Brain pericyte (primary cell): ENCODE measurements around the gene DRG1.
"Not testable (repeated sequence)": the region's sequence is repeated elsewhere in the genome, so short reads cannot be mapped to it uniquely, and the experiment has no call there.

Experiments
- DNase-seq: peaks from one replicate; pipeline ENCODE4 v3.0.0-alpha.2; 2012; ENCODE audit warnings: low read depth, low spot score

DRG1 gene

DNA sequence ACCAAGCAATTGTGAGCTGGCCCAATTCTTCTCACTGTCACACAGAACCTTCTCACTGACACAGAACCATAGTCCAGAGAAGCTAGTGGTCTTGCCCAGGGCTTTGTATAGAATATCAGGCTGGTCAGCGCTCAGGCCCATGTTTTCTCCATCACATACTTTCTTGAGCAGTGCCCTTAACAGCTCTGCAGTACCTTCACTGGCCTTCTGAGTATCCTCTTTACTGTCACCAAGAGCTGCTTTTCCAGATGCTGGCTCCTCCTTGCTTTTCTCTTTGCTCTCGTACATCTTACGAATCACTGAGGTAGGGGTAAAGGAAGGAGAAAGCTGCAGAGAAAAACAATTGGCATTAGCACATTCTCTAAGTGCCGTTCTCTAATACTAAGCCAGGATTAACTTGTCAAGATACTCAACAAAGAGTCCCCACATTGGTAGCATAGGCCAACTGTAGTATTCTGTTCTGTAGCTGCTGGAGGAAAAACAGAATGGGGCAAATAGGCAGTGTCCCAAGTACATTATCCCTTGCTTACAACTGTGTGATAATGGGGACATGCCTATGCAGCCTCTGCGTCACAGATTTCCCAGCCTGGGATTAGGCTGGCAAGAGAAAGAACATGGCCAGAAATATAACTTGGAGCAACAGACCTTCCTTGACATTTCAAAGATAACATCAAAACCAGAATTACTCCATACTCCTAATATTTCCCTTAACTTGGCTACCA is 43.5 kb downstream of the DRG1 start:
- no peak for DNase-seq

DNA sequence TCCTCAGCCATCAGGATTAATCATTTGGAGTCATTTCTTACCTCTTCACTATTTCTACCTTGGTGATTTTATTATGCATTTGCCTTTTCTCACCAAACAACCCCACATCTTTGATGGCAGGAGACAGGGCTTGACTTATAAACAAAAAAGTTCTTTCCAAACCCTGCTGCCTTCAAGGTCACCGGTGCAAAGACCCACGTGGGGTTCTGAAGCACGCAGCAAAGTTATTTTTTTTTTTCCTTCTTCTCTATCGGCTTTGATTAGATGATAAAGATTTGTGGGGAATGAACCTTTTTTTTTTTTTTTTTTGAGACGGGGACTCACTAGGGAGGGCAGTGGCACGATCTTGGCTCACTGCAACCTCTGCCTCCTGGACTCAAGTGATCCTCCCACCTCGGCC is 44.1 kb downstream of the DRG1 start:
- no peak for DNase-seq

DNA sequence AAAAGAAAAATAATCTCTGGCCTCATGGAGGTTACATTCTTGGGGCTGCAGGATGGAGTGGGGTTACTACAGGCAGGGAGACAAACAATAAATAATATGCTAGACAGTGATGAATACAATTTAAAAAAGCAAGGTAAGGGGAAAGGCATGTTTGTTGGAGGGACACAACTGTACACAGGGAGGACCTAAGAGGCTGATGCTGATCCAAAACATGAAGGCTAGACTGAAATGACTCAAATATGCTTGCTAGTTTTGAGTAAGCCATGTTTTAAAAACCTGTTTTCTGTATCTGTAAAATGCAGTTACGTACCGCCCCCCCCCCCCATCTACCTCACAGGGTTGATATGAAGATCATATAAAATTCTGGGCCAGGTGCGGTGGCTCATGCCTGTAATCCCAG is 46.2 kb downstream of the DRG1 start:
- DNase-seq: no peak

DNA sequence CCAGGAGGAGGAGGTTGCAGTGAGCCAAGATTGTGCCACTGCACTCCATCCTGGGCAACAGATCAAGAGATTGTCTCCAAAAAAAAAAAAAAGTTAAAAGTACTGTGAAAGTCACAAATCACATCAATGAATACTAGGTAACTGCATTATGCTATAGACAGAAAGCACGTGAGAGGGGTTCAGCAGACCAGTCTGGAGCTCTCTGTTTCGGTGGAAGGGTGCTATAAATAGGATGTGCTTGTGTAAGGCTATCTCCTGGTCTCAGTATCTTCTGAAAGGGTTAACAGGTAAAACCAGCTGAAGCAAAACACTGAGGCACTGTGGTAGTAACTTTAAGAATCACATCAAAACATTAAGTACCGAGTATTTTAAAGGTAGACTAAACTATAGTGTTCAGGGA is 46.8 kb downstream of the DRG1 start:
- DNase-seq: no peak

DNA sequence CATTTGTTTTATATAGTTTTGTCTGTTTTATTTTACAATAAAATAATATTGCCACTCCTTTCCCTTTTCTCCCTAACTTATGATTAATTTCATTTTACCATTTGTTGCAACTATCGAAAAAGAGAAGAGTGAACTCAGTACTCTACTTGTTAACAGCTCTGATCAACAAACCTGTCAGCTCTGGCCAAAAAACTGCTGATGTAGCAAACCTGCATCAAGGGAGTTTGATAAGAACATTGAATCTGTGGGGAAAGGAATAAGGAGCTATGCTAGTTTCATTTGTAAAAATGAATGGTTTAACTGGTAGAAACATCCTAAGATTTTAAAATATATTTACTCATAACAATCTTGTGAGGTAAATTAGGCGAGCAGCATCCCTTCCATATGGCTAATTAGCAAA is 47.4 kb downstream of the DRG1 start:
- no peak for DNase-seq

DNA sequence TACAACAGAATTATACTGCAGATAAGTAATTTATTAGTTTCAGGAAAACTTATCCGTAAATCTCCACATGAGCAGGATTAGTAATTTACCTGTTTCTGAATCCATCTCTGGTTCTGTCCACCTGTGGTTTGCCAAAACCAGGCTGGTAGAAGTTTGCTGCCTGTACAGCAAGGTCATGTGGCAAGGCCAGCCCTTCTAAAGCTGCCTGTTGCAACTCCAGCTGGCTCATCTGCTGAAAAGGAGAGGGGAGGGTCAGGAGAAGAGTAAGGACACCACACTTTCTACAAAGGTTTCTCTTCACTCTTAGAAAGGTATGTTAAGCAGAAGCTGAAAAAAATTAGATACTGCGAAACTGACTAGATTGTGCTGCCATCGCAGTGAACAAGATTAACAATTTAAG is 47.9 kb downstream of the DRG1 start:
- DNase-seq: no peak

DNA sequence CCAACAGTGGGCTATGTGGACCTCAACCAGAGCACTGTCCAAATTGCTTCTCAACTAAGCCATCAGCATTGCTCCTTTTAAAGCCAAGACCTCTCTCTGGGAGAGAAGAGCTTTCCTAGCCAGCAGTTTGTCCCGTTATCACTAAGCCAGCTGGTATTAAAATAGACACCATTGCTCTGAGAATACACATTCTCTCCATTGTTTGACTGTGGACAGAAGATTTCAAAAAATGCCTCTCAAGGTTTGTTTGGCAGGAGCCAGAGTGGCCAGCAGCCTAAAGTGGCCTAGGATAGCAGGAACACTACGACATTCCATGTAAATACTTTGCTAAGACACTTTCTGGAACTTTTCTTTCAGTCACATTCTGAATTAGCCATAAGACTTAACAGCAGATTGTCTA is 49.0 kb downstream of the DRG1 start:
- DNase-seq: no peak

DNA sequence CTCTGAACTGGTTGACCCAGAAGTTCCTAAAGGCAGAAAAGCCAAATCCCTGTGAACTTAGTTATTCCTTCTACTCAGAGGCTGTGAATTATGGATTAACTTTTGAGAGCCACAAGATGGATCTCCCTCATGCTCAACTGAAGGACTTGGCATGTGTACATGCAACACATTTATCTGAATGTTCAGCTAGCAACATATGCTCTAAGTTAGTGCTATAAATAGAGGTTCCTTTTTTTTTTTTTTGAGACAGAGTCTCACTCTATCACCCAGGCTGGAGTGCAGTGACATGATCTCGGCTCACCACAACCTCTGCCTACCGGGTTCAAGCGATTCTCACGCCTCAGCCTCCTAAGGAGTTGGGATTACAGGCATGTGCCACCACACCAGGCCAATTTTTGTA is 50.1 kb downstream of the DRG1 start:
- no peak for DNase-seq

DNA sequence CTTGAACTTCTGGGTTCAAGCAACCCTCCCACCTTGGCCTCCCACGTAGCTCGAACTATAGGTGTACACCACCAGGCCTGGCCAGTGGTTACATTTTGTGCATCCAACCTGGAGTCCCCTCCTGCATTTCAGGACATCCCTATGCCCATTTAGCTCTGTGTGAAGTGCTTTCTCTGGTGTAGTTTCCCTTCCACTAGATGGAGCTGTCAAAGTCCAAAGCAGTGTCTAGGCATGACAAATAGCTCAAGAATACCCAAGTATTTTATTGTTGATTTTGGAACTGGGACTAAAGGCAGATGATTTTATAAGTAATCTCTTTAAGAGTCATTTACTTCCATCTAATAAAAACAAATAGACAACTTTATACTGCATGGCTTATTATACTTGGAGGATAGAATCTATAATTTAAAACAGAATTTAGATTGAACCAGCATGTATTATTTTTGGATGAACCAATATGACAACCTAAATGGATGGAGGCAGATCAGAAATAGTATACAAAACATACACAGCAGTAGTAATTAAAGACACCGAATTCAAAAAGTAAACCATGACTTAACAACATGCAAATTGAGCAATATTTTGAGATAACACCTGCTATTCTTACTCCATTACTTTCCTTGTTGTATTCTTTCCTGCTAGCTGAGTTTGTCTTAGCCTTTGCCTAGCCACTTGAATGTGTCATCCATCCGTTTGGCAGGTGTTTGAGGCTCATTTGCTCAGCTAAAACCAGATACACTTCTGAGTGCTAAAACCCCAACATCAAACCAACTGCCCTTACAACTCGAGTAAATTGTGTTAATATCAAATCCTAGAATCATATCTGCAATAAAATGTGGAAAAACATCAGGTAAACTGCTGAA is 52.5 kb downstream of the DRG1 start:
- peak; percentile 8 for DNase-seq

DNA sequence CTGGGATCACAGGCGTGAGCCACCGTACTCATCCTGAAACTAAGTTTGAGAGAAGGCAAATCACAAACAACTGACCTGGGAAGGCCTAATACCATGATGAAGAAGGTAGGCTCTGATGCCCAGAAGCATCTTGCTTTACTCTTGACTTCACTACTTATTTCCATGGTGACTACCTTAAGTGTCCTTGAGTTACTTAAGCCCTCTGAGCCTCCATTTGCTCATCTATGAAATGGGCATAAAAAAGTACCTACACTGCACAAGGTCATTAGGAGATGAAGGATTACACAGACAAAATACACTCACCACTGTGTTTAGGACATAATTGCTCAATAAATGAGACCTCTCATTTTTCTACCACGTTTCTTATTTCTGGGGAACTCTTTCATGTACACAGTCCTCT is 62.3 kb downstream of the DRG1 start:
- DNase-seq: no peak

DNA sequence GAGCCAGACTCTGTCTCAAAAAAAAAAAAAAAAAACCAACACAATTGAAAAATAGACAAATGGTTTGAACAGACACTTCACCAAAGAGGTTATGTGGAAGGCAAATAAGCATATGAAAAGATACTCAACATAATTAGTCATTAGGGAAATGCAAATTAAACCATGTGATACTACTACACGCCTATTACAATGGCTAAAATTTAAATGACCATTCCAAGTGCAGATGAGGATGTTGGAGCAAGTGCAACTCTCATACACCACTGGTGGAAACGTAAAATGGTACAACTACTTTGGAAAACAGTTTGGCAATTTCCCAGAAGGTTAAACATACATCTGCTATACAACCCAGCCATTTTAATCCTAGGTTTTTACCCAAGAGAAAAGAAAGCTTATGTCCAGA is 65.9 kb downstream of the DRG1 start:
- no peak for DNase-seq

DNA sequence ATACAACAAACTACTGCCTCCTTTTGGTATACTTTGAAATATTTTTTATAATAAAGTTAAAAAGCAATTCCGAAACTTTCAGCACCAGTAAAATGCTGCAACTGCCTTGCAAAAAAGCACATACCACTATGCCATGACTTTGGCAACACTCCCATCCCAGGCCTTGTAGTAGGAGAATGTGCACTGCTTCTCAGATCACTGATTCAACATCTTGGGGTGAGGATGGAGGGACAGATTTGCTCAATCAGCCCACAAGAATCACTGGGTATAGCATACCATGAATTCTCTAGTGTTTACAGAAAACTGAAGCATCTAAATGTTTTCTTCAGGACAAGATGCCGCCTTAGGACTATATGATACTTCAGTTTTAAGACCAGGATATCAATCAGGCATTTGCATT is 75.3 kb downstream of the DRG1 start:
- no peak for DNase-seq

DNA sequence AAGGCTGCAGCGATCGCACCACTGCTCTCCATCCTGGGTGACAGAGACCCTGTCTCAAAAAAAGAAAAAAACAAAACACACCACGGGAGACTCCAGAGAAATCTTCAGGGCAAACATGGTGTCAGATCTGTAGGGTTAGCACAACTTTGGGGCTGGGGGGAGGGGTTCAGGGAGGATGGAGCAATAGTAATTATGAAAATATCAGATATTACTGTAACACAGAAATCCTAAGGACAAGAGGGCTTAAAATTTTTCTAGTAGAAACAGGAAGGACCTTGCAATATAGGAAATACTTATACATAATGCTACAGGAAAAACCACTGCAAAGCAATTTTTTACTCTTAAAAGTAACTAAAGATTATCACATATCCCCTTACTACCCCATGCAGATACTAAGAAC is 76.4 kb downstream of the DRG1 start:
- no peak for DNase-seq

DNA sequence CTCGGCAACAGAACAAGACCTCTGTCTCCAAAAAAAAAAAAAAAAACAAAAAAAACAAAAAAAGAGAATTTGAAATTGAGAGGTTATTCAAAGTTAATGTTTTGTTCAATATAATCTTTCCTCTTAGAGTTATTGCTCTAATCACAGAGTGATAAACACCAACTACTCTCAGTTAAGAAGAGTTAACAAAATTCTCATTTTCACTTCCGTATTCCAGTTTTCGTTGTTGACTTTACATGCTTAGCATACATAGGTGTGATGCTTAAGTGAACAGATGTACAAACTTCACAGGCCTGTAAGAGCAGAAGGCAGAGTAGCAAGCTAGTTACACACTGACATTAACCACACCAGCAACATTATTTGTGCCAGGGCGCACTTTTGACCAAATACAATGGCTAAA is 77.9 kb downstream of the DRG1 start:
- DNase-seq: no peak

DNA sequence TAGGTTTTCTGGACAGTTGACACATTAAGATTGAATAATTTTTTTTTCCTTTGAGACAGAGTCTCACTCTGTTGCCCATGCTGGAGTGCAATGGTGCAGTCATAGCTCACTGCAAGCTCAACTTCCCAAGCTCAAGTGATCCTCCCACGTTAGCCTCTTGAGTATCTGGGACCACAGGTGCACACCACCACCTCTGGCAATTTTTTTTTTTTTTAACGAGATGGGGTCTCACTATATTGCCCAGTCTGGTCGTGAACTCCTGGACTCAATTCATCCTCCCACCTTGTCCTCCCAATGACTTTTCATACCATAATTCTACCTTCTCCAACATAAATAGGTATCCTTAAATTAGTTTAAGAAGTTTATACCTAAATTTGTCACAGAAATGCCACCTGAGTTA is 81.7 kb downstream of the DRG1 start:
- DNase-seq: no peak

DNA sequence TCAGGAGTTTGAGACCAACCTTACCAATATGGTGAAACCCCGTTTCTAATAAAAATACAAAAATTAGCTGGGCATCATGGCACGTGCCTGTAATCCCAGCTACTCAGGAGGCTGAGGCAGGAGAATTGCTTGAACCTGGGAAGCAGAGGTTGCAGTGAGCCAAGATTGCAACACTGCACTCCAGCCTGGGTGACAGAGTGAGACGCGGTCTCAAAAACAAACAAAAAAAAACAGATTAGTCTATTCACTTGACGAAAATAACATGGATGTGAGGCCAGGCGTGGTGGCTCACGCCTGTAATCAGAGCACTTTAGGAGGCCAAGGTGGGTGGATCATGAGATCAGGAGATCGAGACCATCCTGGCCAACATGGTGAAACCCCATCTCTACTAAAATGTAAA is 83.1 kb downstream of the DRG1 start:
- not testable (repeated sequence) for DNase-seq
